Measurements from ENCODE around the gene SENP1. TPM values are rescaled to one million over a fixed set of nuclear protein-coding genes. Genes with fewer than 3 reads are reported as not detected.

Gene SENP1
- total RNA-seq: 4.5 and 15.1 TPM in 2 replicates

DNA sequence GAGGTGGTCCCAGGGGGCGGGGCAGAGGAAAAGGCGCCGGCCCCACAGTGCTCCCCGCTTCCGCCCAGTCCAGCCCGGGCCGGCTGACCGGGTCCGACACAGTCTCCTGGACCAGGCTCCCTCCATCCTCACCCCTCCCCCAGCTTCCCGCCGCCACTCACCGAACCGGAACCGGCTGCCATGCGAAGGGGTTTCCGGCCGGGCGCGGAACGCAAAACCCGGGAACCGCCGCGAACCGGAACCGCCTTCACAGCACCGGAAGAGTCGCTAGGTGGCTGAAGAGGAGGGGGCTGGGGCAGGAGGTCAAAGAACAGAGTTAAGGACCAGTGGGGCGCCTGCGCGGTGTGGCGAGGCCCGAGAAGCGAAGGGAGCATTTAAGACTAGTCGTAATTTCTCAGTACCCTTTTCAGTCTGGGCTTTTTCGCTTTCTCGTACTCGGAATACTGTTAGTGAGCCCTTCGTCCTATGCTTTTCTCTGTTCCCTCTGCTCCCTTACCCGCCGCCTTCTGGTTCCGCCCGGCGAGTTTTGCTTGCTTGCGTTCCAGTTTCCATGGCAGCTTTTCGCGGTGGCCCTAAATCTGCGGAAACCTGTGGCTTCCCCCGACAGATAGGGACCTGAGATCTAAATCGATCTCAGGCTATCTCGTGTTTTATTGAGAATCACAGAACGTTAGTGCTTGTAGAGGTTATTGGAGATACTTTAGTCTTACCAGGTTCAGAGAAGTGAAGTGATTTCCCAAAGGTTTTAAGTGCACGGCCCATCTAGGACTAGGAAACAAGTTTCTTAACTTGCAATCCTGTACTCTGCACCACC lies at the start of gene SENP1:
SENP1 (minus strand) TSS at position 213 of the 814 bp plus-strand sequence. CDS start 4,607 bp downstream, outside the sequence.

DNA sequence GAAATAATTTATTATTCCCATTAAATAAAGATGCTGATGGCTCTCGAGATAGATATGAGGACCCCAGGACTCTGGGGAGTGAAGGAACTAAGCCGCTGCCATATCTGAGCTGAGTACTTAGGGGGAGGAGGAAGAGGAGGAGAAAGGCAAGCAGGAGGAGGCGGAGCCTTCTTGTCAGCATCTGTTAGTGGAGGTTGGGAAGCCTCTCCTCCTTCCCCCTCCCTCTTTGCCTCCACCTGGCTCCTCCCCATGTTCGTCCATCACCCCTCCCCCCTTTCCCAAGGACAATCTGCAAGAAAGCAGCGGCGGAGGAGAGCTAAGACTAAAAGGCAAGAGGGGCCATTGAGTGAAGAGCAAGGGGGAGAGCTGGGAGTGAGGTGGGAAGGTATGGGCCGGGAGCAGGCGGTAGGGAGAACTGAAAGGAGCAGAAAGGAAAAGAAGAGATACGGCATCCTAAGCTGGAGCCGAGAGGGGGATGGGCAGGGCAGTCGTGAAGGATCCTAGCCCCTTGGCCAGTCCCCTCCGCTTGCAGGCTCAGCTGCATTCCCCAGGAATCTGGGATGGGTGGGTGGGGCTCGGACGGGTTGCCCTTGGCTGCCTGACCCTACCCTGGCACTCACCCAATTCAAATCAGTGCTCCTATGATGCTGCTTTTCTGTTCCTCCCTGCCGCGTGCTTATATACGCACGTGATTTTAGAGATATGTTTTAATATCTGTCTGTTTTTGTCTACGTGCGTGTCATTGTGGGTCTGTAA lies 13.4 kb upstream of the SENP1 start, which contains the start of gene PFKM:
PFKM (plus strand) TSS at position 287 of the 756 bp plus-strand sequence. CDS start 3,411 bp downstream, outside the sequence.

DNA sequence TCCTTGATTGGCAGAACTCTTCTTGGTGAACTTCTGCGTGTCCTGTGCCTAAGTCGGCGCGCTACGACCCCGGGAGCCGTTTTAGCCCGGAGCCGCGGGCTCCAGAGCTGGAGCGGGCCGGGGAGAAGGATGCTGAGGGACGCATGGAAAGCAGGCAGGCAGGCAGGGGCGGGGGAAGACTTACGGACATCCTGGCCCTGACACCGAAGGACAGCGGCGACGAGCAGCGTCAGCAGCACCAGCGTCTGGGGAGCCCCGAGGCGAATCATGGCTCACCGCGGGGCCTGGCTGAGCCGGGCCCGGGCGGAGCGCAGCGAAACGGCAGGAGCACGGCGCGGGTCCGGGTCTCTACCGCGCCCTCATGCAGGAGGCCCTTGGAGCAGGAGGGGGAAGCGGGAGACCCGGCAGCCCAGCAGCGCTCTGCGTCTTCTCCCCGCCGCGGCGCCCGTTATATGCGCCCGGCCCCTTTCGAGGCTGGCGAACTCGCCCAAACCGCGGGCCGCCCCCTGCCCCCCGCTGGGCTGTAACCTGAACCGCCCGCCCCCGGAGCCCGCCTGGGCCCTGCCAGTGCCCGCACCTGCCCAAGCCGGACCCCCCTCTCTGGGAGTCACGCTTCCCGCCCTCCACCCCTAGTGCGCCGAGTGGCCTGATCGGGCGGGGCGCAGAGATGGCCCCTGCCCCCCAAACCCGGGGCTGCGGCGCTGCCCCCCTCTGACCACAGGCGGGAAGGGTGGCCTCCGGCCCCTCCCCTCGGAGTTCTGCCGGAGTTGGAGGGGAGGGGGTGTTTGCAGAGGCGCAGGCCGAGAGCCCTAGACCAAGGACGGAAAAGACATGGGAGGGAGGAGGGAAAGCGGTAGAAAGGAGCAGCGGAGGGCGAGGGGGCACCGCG lies 101.6 kb downstream of the SENP1 start, which contains the start of gene COL2A1:
COL2A1 (minus strand) TSS at position 424 of the 889 bp plus-strand sequence; CDS start at position 269, 155 bp downstream.

Other genes with a start within 250 kb of the SENP1 start
- gene VDR, start 201.1 kb downstream of the SENP1 start, total RNA-seq: 5.4 and 7.6 TPM in 2 replicates
- 17.5 and 29.6 TPM in 2 replicates for gene TMEM106C, start 142.5 kb downstream of the SENP1 start, total RNA-seq
- not detected in 2 replicates for gene COL2A1, start 101.6 kb downstream of the SENP1 start, total RNA-seq
- gene PFKM, start 13.3 kb upstream of the SENP1 start, total RNA-seq: 26.5 and 50.2 TPM in 2 replicates
- gene ASB8, start 51.4 kb upstream of the SENP1 start, total RNA-seq: 14.4 and 16.0 TPM in 2 replicates
- gene CCDC184, start 77.6 kb upstream of the SENP1 start, total RNA-seq: 0.16 and 1.8 TPM in 2 replicates
- gene OR10AD1, start 97.2 kb upstream of the SENP1 start, total RNA-seq: not detected in 2 replicates
- gene ZNF641, start 244.8 kb upstream of the SENP1 start, total RNA-seq: 7.5 and 9.7 TPM in 2 replicates

All from cardiac atrium fibroblast (primary cell).